Measurements from ENCODE around the gene PPP2R1B. TPM values are rescaled to one million over a fixed set of nuclear protein-coding genes. Genes with fewer than 3 reads are reported as not detected.

Gene PPP2R1B
- total RNA-seq, 1 donor from 2014 or later, result 24.1 TPM

- DNase-seq (no peak), ATAC-seq (no peak)
- no peak for TF ChIP-seq CTCF (IDR thresholded peaks at IDR 0.05)
- no peak overlapping the region for H3K27ac ChIP-seq
- no peaks in the 10 kb centered on the region for H3K27me3 ChIP-seq (ENCODE audit: low read depth)
- H3K9me3 ChIP-seq, result no peaks in the 10 kb centered on the region
- intact Hi-C loops (cut with DNase I), result no loop called here
- peaks cover 72% of the 10 kb centered on the region for H3K36me3 ChIP-seq
- H3K4me1 ChIP-seq, result no peaks in the 10 kb centered on the region
- H3K4me3 ChIP-seq, result no peak overlapping the region
Observed at GRCh38 chr11:111714522-111714921, 51.7 kb downstream of the PPP2R1B start.

- peak overlapping the region; percentile 55 for H3K27ac ChIP-seq
- TF ChIP-seq CTCF (IDR thresholded peaks at IDR 0.05), result no peak
- ATAC-seq, result no peak
- intact Hi-C loops (cut with DNase I), result no loop called here
- no peaks in the 10 kb centered on the region for H3K9me3 ChIP-seq
- peaks cover 18% of the 10 kb centered on the region for H3K4me1 ChIP-seq
- no peak for DNase-seq
- H3K36me3 ChIP-seq, result peaks cover 71% of the 10 kb centered on the region
- no peak overlapping the region for H3K4me3 ChIP-seq
- no peaks in the 10 kb centered on the region for H3K27me3 ChIP-seq (ENCODE audit: low read depth)
Observed at GRCh38 chr11:111707691-111708067, 58.5 kb downstream of the PPP2R1B start.

- H3K27me3 ChIP-seq (ENCODE audit: low read depth), result no peaks in the 10 kb centered on the region
- H3K4me1 ChIP-seq, result peaks cover 18% of the 10 kb centered on the region
- ATAC-seq, result peak; percentile 78 to 89
- intact Hi-C loops (cut with DNase I), result no loop called here
- DNase-seq, result no peak
- H3K36me3 ChIP-seq, result peaks cover 71% of the 10 kb centered on the region
- no peak for TF ChIP-seq CTCF (IDR thresholded peaks at IDR 0.05)
- no peak overlapping the region for H3K4me3 ChIP-seq
- no peaks in the 10 kb centered on the region for H3K9me3 ChIP-seq
- peak overlapping the region; percentile 55 for H3K27ac ChIP-seq
Observed at GRCh38 chr11:111707039-111707690, 59.0 kb downstream of the PPP2R1B start.

- TF ChIP-seq CTCF (IDR thresholded peaks at IDR 0.05), result no peak
- intact Hi-C loops (cut with DNase I), result loop anchor here (5.0 kb wide), 1 partner anchor 61 kb away; no protein-coding TSS in a partner anchor
- no peaks in the 10 kb centered on the region for H3K9me3 ChIP-seq
- H3K4me1 ChIP-seq, result peaks cover 29% of the 10 kb centered on the region
- no peak for ATAC-seq
- H3K4me3 ChIP-seq, result no peak overlapping the region
- DNase-seq, result no peak
- no peak overlapping the region for H3K27ac ChIP-seq
- peaks cover 59% of the 10 kb centered on the region for H3K36me3 ChIP-seq
- no peaks in the 10 kb centered on the region for H3K27me3 ChIP-seq (ENCODE audit: low read depth)
Observed at GRCh38 chr11:111703576-111703975, 62.6 kb downstream of the PPP2R1B start.

- no peaks in the 10 kb centered on the region for H3K9me3 ChIP-seq
- H3K36me3 ChIP-seq, result peaks cover 54% of the 10 kb centered on the region
- H3K4me3 ChIP-seq, result no peak overlapping the region
- DNase-seq (no peak), ATAC-seq (no peak)
- no peak for TF ChIP-seq CTCF (IDR thresholded peaks at IDR 0.05)
- peaks cover 26% of the 10 kb centered on the region for H3K4me1 ChIP-seq
- no peaks in the 10 kb centered on the region for H3K27me3 ChIP-seq (ENCODE audit: low read depth)
- H3K27ac ChIP-seq, result no peak overlapping the region
- intact Hi-C loops (cut with DNase I), result loop anchor here (5.0 kb wide), 1 partner anchor 60 kb away; no protein-coding TSS in a partner anchor
Observed at GRCh38 chr11:111702623-111703022, 63.6 kb downstream of the PPP2R1B start.
